NB4 (cell line): Measurements from ENCODE around the gene RAMAC.

ENCODE experiments used
- DNase-seq: peaks from one replicate; pipeline ENCODE4 v3.0.0; 2010; ENCODE audit warnings: low read depth
- H3K4me3 ChIP-seq: one replicate; pipeline ENCODE4 v1.5.1; 2011; ENCODE audit warnings: mild to moderate bottlenecking, low read depth, low read length, moderate library complexity
- MYC ChIP-seq: IDR thresholded peaks from 2 replicates; pipeline ENCODE4 v1.6.1; 2011; ENCODE audit warnings: low read depth, low read length
- POLR2A ChIP-seq: IDR thresholded peaks from 2 replicates; pipeline ENCODE4 v1.6.1; 2011; ENCODE audit warnings: mild to moderate bottlenecking; ENCODE audit not compliant: insufficient read length; ENCODE audit errors: extremely low read depth
- TF ChIP-seq, protein P1 (sequence below): IDR thresholded peaks from 2 replicates; pipeline ENCODE4 v1.6.1; 2011; ENCODE audit warnings: low read depth, low read length
- TF ChIP-seq, protein P2 (sequence below): IDR thresholded peaks from one replicate; pipeline ENCODE4 v1.5.1; 2012; ENCODE audit warnings: low read depth, low read length

RAMAC gene

DNA sequence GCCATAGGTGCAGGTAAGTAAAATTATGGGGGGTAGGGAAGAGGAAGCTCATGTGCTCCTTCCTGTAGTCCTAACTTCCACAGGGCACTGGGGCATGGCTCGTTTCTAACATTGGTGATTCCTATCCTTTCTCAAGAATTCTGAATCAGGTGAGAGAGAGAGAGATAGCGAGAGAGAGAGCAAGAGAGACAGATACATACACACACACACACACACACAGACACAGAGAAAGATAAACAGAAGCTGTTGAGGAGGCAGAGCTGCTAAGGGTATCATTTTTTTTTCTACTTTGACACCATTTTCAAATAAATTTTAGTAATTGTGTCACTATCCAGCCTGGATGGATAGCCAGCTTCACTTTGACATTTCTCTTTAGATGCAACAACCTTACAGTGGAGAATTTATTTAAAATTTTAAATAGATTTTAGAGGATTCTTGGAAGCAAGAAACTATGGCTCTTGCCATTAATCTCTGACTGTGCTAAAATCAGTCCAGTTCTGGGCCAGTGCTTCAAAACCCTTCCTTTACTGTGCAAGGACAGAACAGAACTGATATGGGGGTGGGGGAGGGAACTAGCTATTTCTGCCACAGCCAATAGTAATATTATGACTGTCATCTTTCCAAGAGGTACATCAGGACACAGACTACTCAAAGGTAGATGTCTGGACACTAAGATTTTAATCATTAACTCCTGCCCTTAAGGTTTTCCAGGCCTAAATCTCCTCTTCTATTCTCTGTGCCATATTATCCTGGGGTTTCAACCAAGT is 14.6 kb upstream of the RAMAC start:
- DNase-seq, result no peak

DNA sequence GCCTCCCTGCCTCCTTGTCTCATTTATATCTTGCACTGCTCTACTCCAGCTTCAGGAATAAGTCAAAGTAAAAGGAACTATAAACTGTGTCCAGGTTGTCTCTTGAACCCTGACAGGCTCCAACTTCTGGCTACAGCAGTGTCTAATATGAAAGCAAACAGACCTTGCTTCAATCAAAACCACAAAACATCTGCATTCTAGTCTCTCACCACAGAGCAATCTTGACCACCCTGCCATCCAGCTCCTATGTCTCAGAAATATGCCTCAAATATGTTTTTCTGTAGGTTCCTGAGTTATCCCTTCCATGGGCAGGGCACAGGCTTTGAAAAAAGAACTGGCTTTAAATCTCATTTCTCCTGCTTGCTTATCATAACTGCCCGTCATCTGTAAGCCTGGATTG is 13.0 kb upstream of the RAMAC start:
- H3K4me3 ChIP-seq, result no peak overlapping the region
- no peak for TF ChIP-seq POLR2A
- TF ChIP-seq, protein P1, sequence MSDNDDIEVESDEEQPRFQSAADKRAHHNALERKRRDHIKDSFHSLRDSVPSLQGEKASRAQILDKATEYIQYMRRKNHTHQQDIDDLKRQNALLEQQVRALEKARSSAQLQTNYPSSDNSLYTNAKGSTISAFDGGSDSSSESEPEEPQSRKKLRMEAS, result no peak
- TF ChIP-seq MYC, result no peak
- TF ChIP-seq, protein P2, sequence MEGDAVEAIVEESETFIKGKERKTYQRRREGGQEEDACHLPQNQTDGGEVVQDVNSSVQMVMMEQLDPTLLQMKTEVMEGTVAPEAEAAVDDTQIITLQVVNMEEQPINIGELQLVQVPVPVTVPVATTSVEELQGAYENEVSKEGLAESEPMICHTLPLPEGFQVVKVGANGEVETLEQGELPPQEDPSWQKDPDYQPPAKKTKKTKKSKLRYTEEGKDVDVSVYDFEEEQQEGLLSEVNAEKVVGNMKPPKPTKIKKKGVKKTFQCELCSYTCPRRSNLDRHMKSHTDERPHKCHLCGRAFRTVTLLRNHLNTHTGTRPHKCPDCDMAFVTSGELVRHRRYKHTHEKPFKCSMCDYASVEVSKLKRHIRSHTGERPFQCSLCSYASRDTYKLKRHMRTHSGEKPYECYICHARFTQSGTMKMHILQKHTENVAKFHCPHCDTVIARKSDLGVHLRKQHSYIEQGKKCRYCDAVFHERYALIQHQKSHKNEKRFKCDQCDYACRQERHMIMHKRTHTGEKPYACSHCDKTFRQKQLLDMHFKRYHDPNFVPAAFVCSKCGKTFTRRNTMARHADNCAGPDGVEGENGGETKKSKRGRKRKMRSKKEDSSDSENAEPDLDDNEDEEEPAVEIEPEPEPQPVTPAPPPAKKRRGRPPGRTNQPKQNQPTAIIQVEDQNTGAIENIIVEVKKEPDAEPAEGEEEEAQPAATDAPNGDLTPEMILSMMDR, result no peak
- DNase-seq, result no peak

More for the DNA sequence above, 14.6 kb upstream of the RAMAC start:
- no peak overlapping the region for H3K4me3 ChIP-seq
- TF ChIP-seq, protein P2, result no peak
- TF ChIP-seq POLR2A (no peak), MYC (no peak)
- TF ChIP-seq, protein P1, result no peak

DNA sequence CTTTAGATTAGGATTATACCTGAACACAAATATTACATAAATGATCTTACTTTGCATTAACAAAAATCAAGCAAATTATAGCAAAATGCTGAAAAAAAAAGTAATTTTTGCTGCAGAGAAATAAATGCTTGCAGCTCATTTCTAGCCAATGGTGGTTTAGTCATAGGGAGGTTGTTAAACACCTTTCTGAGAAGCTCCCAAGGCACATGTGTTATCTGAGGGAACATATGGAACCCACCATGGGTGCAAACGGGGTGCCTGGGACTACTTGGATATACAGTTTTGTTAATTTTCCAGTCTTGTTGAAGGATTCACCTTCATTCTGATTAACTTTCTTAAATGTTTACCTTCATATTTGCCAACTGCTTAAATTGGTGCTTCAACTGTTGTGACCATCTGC is 8.9 kb upstream of the RAMAC start:
- no peak for DNase-seq
- TF ChIP-seq, protein P1, result no peak
- TF ChIP-seq MYC, result no peak
- no peak for TF ChIP-seq POLR2A
- TF ChIP-seq, protein P2, result no peak
- H3K4me3 ChIP-seq, result no peak overlapping the region

DNA sequence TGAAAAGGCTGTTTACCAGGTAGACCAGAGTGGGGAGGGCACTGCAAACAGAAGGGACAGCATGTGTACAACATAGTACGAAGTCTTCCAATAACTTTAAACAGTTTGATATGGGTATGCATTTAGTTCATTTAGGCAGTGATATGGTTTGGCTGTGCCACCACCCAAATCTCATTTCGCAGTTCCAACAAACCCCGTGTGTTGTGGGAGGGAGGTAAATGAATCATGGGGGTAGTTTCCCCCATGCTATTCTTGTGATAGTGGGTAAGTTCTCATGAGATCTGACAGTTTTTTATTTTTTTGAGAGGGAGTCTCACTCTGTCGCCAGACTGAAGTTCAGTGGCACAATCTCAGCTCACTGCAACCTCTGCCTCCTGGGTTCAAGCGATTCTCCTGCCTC is 7.6 kb upstream of the RAMAC start:
- TF ChIP-seq POLR2A (no peak), MYC (no peak)
- TF ChIP-seq, protein P1, result no peak
- TF ChIP-seq, protein P2, result no peak
- DNase-seq, result no peak
- H3K4me3 ChIP-seq, result no peak overlapping the region

DNA sequence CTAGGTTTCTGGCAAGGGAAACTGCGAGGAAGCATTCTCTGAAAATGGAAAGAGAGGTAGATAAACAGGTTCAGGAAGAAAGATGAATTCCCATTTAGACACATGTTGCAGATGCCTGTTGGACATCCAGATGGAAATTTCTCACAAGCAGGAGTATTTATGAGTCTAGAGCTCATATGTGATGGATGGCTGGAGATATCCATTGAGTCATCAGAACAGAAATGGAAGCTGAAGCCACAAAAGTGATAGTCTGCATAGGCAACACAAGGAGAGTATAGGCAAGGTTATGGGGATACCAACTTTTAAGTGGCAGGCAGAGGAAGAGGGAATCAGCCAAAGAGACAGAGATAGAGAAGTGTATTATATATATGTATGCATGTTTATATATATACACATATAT is 6.3 kb upstream of the RAMAC start:
- TF ChIP-seq POLR2A (no peak), MYC (no peak)
- TF ChIP-seq, protein P1, result no peak
- TF ChIP-seq, protein P2, result no peak

More for the DNA sequence above, 6.3 kb upstream of the RAMAC start:
- no peak overlapping the region for H3K4me3 ChIP-seq
- no peak for DNase-seq
